Nephron (organoid): ENCODE results near the gene MASP2.
A peak's percentile ranks its signal among the peaks of the same experiment; 100 is the strongest.

Source experiments
- H3K27ac Mint-ChIP-seq, 3 experiments: 2 replicates each; pipeline ENCODE4 v1.8.0; 2020; ENCODE audit warnings: mixed read lengths in 3 of 3, mild to moderate bottlenecking in 2 of 3, moderate library complexity in 1 of 3
- H3K27me3 Mint-ChIP-seq: 2 replicates; pipeline ENCODE4 v1.8.0; 2021; ENCODE audit warnings: low read depth, mild to moderate bottlenecking, moderate library complexity, mixed read lengths
- H3K36me3 Mint-ChIP-seq: 2 replicates; pipeline ENCODE4 v1.8.0; 2020; ENCODE audit warnings: low read depth, mixed read lengths
- H3K4me1 Mint-ChIP-seq: 2 replicates; pipeline ENCODE4 v1.8.0; 2020; ENCODE audit warnings: mixed read lengths
- H3K4me3 Mint-ChIP-seq, 3 experiments: 2 replicates each; pipeline ENCODE4 v1.8.0; 2020; ENCODE audit warnings: mild to moderate bottlenecking in 3 of 3, mixed read lengths in 3 of 3, moderate library complexity in 2 of 3
- H3K9me3 Mint-ChIP-seq: 2 replicates; pipeline ENCODE4 v1.8.0; 2020; ENCODE audit warnings: mixed read lengths
- TF ChIP-seq, protein P1 (sequence below), 3 experiments: fragments of 200-600 bp; sonication (generic); IDR thresholded peaks; one replicate each; pipeline ENCODE4 v1.5.0; 2021; ENCODE audit warnings: antibody characterized with exemption in 3 of 3; ENCODE audit not compliant: unreplicated experiment in 3 of 3

MASP2 gene

DNA sequence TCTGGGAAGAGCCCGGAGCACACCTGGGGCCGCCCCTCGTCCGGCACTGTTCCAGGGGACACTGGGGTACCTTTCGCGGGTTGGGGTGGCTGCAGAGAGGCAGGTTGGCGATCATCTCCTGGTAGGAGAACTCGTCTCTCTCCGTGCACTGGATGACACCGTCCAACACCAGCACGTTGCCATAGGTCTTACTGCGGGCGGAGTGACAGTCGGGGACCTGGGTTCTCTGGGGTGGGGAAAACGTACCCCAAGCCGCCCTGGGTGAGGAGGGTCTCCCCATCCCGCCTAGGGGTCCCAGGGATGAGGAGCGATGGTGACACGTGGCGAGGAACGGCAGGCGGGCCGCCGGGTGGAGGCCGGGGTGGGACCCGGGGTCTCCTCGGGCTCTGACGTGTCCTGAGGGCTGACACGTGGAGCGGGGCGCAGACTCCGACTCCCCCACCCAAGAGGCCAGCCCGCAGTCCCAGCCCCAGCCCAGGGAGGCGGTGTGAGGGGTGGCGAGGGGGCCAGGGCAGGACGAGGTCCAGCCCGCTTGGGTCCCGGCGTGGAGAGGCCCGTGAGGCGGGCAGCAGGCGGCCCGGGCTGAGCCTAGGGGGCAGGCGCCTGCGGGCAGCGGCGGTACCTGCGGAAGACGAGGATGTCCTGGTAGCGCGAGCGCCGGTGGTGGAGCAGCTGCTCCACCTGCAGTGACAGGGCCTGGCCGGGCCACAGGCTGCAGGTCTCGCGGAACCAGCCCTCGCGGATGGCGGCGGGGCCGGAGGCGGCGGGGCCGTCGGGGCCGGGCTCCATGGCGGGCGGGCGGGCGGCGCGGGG, 12.3 kb upstream of the MASP2 start:
- TF ChIP-seq, protein P1, sequence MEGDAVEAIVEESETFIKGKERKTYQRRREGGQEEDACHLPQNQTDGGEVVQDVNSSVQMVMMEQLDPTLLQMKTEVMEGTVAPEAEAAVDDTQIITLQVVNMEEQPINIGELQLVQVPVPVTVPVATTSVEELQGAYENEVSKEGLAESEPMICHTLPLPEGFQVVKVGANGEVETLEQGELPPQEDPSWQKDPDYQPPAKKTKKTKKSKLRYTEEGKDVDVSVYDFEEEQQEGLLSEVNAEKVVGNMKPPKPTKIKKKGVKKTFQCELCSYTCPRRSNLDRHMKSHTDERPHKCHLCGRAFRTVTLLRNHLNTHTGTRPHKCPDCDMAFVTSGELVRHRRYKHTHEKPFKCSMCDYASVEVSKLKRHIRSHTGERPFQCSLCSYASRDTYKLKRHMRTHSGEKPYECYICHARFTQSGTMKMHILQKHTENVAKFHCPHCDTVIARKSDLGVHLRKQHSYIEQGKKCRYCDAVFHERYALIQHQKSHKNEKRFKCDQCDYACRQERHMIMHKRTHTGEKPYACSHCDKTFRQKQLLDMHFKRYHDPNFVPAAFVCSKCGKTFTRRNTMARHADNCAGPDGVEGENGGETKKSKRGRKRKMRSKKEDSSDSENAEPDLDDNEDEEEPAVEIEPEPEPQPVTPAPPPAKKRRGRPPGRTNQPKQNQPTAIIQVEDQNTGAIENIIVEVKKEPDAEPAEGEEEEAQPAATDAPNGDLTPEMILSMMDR (IDR thresholded peaks at IDR 0.05; ENCODE audit: unreplicated experiment in 3 of 3) = no peak
- no peaks in the 10 kb centered on the region for H3K27me3 Mint-ChIP-seq

DNA sequence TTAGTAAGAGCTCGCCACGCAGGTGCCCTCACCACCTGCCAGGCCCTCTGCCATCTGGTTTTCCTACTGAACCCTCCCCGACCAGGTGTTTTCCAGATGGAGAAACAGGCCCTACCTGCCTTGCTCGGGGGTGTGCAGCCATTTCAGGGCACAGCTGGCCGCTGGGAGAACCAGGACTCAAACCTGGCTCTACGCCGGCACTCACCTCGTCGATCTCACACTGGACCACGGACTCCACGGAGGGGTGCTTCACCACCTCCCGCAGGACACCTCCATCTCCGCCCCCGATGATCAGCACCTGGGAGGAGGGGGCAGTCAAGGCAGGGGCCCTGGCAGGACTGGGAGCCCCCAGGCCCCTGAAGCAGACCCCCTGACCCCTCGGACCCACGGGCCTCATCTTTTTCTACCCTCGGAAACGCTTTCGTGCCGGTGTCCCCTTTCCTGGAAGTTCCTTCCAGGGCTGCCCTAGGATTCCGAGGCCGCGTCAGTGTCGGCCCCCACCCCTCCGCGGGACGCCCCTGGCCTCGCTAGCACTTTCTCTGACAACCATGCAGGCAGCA, 11.6 kb upstream of the MASP2 start:
- Mint-ChIP-seq H3K9me3 (no peaks in the 10 kb centered on the region), H3K36me3 (peaks cover 14% of the 10 kb centered on the region), H3K27me3 (no peaks in the 10 kb centered on the region), H3K4me3 (peak overlapping the region; percentile 95 to 98 (median 98)), H3K27ac (peak overlapping the region in 2 of 3 experiments; percentile 64 to 70), H3K4me1 (peaks cover 9% of the 10 kb centered on the region)
- TF ChIP-seq, protein P1 (IDR thresholded peaks at IDR 0.05; ENCODE audit: unreplicated experiment in 3 of 3) = no peak

More for the DNA sequence above, 12.3 kb upstream of the MASP2 start:
- Mint-ChIP-seq H3K9me3 (no peaks in the 10 kb centered on the region), H3K4me3 (peak overlapping the region; percentile 95 to 98 (median 98)), H3K27ac (peak overlapping the region; percentile 64 to 70 (median 69)), H3K36me3 (peaks cover 18% of the 10 kb centered on the region), H3K4me1 (peaks cover 9% of the 10 kb centered on the region)

DNA sequence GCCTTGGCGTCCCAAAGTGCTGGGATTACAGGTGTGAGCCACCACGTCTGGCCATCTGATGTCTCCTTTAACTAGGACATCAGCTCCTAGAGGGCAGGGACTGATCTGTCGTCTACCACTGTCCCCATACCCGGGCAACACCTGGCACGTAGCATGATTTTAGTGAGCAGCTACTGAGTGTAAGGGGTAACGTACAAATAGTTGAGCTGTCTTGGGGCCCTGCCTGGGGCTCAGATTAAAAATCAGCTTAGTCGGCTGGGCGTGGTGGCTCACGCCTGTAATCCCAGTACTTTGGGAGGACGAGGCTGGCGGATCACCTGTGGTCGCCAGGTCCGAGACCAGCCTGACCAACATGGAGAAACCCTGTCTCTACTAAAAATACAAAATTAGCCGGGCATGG, 11.0 kb upstream of the MASP2 start:
- peaks cover 9% of the 10 kb centered on the region for H3K4me1 Mint-ChIP-seq
- peaks cover 10% of the 10 kb centered on the region for H3K36me3 Mint-ChIP-seq
- H3K9me3 Mint-ChIP-seq = no peaks in the 10 kb centered on the region
- no peaks in the 10 kb centered on the region for H3K27me3 Mint-ChIP-seq
- TF ChIP-seq, protein P1 (IDR thresholded peaks at IDR 0.05; ENCODE audit: unreplicated experiment in 3 of 3) = no peak
- peak overlapping the region; percentile 73 to 98 (median 95) for H3K4me3 Mint-ChIP-seq
- H3K27ac Mint-ChIP-seq = no peak overlapping the region

DNA sequence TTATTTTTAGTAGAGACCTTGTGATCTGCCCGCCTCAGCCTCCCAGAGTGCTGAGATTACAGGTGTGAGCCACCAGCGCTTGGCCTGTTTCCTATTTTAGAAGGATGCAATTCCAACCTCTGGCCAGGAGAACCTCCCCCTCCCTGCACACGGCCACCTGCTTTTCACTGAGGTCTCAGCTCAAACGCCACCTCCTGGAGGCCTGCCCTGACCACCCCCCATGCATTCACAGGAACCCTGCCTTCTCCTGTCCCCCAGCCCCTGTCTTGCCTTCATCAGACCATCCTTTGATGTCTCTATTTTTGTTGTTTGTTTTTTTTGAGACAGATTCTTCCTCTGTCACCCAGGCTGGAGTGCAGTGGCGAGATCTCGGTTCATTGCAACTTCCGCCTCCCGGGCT, 10.4 kb upstream of the MASP2 start:
- no peaks in the 10 kb centered on the region for H3K27me3 Mint-ChIP-seq
- peaks cover 10% of the 10 kb centered on the region for H3K36me3 Mint-ChIP-seq
- H3K27ac Mint-ChIP-seq = no peak overlapping the region
- TF ChIP-seq, protein P1 (IDR thresholded peaks at IDR 0.05; ENCODE audit: unreplicated experiment in 3 of 3) = no peak
- peak overlapping the region; percentile 64 to 74 (median 68) for H3K4me3 Mint-ChIP-seq
- peaks cover 9% of the 10 kb centered on the region for H3K4me1 Mint-ChIP-seq
- no peaks in the 10 kb centered on the region for H3K9me3 Mint-ChIP-seq

DNA sequence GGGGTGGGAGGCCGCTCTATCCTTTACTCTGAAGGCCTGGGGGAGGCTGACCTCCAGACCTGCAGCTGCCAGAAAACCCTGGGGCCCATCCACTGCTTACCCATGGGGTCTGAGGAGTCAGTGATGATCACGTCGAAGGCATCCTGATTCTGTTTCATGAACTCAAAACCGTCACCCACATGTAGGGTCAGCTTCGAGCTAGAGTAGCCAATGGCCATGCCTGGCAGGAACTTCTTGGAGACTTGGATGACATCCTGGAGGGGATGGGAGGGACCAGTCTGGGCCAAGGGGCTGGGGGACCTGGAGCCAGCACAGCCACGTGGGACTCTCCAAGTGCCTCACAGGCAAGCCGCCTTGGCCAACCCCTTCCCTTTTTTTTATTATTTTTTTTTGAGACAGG, 9.5 kb upstream of the MASP2 start:
- Mint-ChIP-seq H3K36me3 (peaks cover 10% of the 10 kb centered on the region), H3K27ac (no peak overlapping the region), H3K4me3 (peak overlapping the region in 1 of 3 experiments; percentile 21), H3K27me3 (no peaks in the 10 kb centered on the region), H3K4me1 (peaks cover 9% of the 10 kb centered on the region), H3K9me3 (no peaks in the 10 kb centered on the region)
- TF ChIP-seq, protein P1 (IDR thresholded peaks at IDR 0.05; ENCODE audit: unreplicated experiment in 3 of 3) = no peak
